ENCODE measurements around the gene NEIL3. TPM values are rescaled to one million over a fixed set of nuclear protein-coding genes. Genes with fewer than 3 reads are reported as not detected.

NEIL3 gene, protein sequence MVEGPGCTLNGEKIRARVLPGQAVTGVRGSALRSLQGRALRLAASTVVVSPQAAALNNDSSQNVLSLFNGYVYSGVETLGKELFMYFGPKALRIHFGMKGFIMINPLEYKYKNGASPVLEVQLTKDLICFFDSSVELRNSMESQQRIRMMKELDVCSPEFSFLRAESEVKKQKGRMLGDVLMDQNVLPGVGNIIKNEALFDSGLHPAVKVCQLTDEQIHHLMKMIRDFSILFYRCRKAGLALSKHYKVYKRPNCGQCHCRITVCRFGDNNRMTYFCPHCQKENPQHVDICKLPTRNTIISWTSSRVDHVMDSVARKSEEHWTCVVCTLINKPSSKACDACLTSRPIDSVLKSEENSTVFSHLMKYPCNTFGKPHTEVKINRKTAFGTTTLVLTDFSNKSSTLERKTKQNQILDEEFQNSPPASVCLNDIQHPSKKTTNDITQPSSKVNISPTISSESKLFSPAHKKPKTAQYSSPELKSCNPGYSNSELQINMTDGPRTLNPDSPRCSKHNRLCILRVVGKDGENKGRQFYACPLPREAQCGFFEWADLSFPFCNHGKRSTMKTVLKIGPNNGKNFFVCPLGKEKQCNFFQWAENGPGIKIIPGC
- not detected for total RNA-seq

- Histone ChIP-seq H3K4me1 (peaks cover 0 to 20% (median 4%) of the 10 kb centered on the region in 4 donors), H3K27me3 (no peaks in the 10 kb centered on the region), H3K27ac (peak within 1 kb of the TSS in 1 of 4 donors; percentile 40), H3K36me3 (no peaks in the 10 kb centered on the region), H3K4me3 (peak within 1 kb of the TSS; percentile 38 to 63 (median 60)), H3K9me3 (no peaks in the 10 kb centered on the region)
- WGBS, 2 donors = 1 to 2% methylated on average over 42 to 52 of the region's 52 CpGs
- TF ChIP-seq POLR2A (IDR thresholded peaks at IDR 0.05) (no peak), EP300 (IDR thresholded peaks at IDR 0.05) (peak in 1 of 2 donors; percentile 40)
- DNase-seq (ENCODE audit: low spot score in 2 of 2) = peak; percentile 51 to 66
Measured at GRCh38 chr4:177309522-177310371, at the start of gene NEIL3. NEIL3 (plus strand) TSS chr4:177309874; CDS start chr4:177309954, 80 bp downstream.

DNA sequence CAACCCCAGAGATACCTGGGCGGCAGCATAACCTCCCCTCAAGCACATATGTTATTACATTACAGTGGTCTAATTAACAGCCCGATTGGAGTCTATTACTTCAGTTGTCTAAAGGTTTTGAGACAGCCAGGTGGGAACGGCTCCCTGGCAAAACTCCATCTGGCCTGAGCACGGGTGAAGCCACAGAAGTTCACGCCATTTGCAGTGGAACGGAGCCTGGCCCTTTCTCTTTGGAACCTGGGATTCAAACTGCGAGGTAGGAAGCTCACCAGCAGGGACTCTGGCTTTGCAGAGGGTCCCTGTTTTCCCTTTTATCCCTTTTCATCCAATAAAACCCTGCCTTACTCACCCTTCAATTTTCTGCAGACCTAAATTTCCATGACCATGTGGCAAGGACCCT, 45.9 kb upstream of the NEIL3 start:
- Histone ChIP-seq H3K27me3 (no peaks in the 10 kb centered on the region), H3K4me1 (no peaks in the 10 kb centered on the region), H3K36me3 (no peaks in the 10 kb centered on the region), H3K4me3 (no peak overlapping the region), H3K27ac (no peak overlapping the region), H3K9me3 (no peaks in the 10 kb centered on the region)
- TF ChIP-seq POLR2A (IDR thresholded peaks at IDR 0.05) (no peak), EP300 (IDR thresholded peaks at IDR 0.05) (no peak)
- TF ChIP-seq, protein P1, sequence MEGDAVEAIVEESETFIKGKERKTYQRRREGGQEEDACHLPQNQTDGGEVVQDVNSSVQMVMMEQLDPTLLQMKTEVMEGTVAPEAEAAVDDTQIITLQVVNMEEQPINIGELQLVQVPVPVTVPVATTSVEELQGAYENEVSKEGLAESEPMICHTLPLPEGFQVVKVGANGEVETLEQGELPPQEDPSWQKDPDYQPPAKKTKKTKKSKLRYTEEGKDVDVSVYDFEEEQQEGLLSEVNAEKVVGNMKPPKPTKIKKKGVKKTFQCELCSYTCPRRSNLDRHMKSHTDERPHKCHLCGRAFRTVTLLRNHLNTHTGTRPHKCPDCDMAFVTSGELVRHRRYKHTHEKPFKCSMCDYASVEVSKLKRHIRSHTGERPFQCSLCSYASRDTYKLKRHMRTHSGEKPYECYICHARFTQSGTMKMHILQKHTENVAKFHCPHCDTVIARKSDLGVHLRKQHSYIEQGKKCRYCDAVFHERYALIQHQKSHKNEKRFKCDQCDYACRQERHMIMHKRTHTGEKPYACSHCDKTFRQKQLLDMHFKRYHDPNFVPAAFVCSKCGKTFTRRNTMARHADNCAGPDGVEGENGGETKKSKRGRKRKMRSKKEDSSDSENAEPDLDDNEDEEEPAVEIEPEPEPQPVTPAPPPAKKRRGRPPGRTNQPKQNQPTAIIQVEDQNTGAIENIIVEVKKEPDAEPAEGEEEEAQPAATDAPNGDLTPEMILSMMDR (IDR thresholded peaks at IDR 0.05) = no peak
- DNase-seq (ENCODE audit: low spot score in 2 of 2) = no peak
- WGBS, 2 donors = 87 to 88% methylated on average over 7 of the region's 7 CpGs

GRCh38 chr4:177264788-177265422, 44.8 kb upstream of the NEIL3 start:
- Histone ChIP-seq H3K36me3 (no peaks in the 10 kb centered on the region), H3K27ac (no peak overlapping the region), H3K27me3 (no peaks in the 10 kb centered on the region), H3K4me3 (no peak overlapping the region), H3K4me1 (no peaks in the 10 kb centered on the region), H3K9me3 (no peaks in the 10 kb centered on the region)
- DNase-seq (ENCODE audit: low spot score in 2 of 2) = no peak
- TF ChIP-seq, protein P1 (IDR thresholded peaks at IDR 0.05) = no peak
- TF ChIP-seq POLR2A (IDR thresholded peaks at IDR 0.05) (no peak), EP300 (IDR thresholded peaks at IDR 0.05) (no peak)
- WGBS, 2 donors = 31 to 35% methylated on average over 2 of the region's 2 CpGs

DNA sequence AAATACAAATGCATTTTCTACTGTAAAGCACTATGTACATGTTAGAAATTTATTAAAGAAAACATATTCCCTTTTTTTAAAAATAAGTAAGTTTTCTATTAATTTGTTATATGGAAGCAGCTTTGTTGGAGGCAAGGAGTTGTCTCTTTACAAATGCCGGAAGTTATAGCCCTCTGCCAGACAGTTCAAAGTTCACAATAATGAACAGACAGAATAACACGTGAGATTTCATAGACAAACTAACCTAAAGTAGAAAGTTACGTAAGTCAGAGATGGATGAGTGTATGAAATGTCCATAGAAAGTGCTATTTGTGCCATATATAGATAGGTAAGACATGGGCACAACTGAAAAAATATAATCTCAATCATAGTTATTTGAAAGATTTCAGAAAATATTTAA, 43.9 kb upstream of the NEIL3 start:
- Histone ChIP-seq H3K4me3 (no peak overlapping the region), H3K4me1 (no peaks in the 10 kb centered on the region), H3K9me3 (no peaks in the 10 kb centered on the region), H3K36me3 (no peaks in the 10 kb centered on the region), H3K27me3 (no peaks in the 10 kb centered on the region), H3K27ac (no peak overlapping the region)
- WGBS, 2 donors = 76 to 78% methylated on average over 3 of the region's 3 CpGs
- no peak for TF ChIP-seq EP300 (IDR thresholded peaks at IDR 0.05)
- TF ChIP-seq POLR2A (IDR thresholded peaks at IDR 0.05) = no peak
- TF ChIP-seq, protein P1 (IDR thresholded peaks at IDR 0.05) = no peak
- DNase-seq (ENCODE audit: low spot score in 2 of 2) = no peak

GRCh38 chr4:177266506-177266905, 43.2 kb upstream of the NEIL3 start:
- no peaks in the 10 kb centered on the region for H3K27me3 ChIP-seq
- no peak for DNase-seq (ENCODE audit: low spot score in 2 of 2)
- H3K4me3 ChIP-seq = no peak overlapping the region
- WGBS, 2 donors = 84 to 89% methylated on average over 1 of the region's 1 CpG
- H3K9me3 ChIP-seq = no peaks in the 10 kb centered on the region
- TF ChIP-seq, protein P1 (IDR thresholded peaks at IDR 0.05) = no peak
- TF ChIP-seq EP300 (IDR thresholded peaks at IDR 0.05) (no peak), POLR2A (IDR thresholded peaks at IDR 0.05) (no peak)
- no peaks in the 10 kb centered on the region for H3K4me1 ChIP-seq
- H3K36me3 ChIP-seq = no peaks in the 10 kb centered on the region
- H3K27ac ChIP-seq = no peak overlapping the region
